AG08395 (cell line): ENCODE measurements around the gene EPHB1.
"Not testable (repeated sequence)": the region's sequence is repeated elsewhere in the genome, so short reads cannot be mapped to it uniquely, and the experiment has no call there.

Experiments
- DNase-seq: peaks from one replicate; pipeline ENCODE4 v3.0.0; 2012; ENCODE audit warnings: mixed read lengths, low spot score

Gene EPHB1

DNA sequence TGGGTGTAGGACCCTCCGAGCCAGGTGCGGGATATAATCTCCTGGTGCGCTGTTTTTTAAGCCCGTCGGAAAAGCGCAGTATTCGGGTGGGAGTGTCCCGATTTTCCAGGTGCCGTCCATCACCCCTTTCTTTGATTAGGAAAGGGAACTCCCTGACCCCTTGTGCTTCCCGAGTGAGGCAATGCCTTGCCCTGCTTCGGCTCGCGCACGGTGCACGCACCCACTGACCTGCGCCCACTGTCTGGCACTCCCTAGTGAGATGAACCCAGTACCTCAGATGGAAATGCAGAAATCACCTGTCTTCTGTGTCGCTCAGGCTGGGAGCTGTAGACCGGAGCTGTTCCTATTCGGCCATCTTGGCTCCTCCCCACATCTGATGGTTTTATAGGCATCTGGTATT, 210.6 kb downstream of the EPHB1 start:
- DNase-seq, result not testable (repeated sequence)

DNA sequence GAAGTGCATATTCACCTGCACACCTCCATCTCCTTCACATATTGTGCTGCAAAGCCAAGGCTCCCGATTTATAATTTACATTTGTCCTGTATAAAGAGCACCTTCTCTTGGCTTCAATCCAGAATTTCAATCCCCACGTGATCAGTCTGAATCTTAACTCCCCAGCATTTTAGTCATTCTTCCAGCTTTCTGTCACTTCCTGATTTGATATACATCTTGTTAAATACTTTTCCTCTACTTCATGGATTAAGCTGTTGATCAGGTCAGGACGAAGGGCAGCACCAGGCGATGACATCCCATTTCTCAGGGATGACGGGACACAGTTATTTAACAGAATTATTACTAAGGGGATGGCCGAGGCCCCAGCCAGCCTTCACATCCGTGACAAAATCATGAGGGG, 212.5 kb downstream of the EPHB1 start:
- no peak for DNase-seq

DNA sequence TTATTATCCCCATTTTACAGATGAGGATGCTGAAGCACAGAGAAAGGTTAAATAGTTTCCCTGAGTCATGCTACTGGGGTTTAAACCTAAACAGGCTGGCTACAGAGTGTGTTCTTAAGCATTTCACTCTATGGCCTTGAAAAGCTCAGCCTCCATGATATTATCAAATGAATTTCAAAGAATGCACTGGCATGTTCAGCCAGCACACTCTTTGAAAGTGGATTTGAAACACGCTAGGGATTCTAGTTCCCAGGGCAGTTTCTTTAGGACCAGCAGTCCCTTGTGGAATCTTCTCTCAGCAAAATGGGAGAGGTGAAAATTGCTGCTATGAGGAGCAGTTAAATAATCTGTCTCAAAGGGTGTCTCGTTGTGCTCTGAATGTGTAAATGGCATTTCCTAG, 213.3 kb downstream of the EPHB1 start:
- no peak for DNase-seq

DNA sequence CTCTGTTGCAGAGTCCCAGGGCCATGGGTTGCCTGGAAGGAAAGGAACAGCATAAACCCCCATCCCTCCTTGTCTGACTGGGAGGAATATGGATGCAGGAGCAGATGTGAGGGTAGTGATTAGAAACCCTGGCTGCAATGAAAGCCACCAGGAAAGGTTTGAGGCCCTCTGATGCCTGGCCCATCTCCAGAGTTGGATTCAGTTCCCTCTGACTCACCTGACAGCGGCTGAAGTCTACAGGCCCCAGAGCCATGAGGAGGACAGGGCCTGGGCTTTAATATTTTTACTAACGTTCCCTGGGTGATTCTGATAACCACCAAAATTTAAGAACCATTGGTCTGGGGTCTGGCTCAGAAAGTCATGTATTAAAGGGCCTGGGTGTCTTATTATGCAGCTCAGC, 214.0 kb downstream of the EPHB1 start:
- DNase-seq, result no peak

DNA sequence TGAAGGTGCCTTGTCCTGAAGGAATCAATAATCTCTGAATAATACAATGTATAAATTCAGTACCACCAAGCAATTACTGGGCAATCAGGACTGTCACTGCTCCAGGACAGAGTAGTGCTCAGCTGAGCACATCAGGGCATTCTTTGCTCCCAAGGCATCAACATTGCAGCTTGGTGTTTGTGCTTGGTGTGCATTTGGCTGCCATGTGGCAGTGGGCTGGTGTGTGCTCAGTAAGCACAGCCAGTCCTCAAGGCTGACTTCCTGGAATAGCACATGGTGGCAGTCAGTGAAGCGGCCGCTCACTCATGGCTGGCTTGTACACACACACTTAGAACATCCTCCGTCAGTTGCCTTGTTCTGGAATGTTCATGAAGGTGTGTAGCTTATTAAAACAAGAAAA, 217.0 kb downstream of the EPHB1 start:
- no peak for DNase-seq

DNA sequence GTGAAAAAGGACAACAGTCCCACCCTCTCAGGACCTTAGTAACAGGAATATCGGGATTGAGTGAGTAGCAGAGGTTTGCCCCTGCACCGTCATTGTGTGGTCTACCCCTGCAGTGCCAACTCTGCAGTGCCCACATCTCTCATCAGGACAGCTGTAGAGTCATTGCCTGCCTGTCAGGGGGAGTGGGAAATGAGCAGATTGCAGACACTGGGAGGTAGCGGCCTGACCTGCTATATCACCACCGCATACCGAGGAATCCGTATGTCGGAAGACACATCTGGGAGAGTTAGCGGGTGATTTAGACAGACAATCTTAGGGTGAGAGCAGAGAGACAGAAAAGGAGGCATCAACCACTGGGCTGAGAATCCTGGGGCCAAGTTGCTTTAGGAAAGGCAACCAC, 218.1 kb downstream of the EPHB1 start:
- DNase-seq, result no peak

DNA sequence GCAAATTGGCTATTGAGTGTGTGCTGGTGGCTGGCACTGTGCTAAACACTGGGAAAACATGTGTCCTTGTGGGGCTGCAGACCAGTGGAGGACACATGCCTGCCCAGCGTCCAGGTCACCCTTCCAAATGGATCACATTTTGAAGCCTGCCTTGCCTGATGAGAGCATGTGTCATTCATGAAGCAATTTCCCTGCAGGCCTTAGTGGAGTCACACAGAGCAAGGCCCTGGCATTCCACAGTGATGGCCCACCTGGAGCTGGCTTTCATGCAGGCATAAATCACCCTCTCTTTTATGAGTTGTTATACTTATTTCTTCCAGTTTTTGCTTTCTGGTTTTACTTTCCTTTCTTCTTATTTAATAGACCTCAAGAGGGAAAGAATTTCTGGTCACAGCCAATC, 219.5 kb downstream of the EPHB1 start:
- no peak for DNase-seq

DNA sequence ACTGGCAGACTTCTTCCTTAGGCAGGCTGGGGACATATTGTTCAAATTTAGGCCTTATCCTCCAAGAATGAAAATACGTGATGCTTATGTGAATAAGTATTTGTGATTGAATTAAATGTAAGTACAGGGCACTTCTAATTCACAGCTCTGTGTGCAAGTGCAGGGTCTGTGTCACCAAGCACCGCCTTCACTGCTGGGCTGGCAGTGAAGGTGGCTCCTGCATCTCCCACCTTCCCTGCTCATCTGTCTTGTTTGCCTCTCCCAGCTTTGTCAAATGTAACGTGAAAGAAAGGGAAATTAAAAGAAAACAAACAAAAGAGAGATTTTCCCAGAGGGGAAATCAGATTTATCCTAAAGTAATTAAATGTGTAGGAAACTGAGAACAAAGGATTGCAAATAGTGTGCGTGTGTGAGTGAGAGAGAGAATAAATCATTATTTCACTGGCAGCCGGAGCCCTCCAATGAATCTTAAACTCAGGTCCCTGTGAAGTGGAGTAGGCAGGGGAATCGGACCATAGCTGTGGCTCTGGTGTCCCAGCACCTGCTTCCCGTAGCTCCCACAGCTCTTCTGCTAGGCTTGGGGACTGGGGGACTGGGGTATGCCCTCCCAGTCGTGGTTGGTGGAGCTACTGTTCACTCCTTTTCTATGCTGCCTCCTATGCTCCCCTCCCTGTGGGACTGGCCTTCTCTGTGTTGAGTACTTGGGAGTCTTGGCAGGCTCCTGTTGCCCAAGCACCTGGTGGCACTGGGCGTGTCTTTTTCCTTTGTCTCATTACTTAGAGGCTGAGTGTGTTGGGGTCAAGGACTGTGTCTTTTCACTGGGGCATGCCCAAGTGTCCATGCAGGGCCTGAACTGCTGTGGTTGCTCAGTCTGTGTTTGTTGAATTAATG, 222.2 kb downstream of the EPHB1 start:
- DNase-seq, result no peak

DNA sequence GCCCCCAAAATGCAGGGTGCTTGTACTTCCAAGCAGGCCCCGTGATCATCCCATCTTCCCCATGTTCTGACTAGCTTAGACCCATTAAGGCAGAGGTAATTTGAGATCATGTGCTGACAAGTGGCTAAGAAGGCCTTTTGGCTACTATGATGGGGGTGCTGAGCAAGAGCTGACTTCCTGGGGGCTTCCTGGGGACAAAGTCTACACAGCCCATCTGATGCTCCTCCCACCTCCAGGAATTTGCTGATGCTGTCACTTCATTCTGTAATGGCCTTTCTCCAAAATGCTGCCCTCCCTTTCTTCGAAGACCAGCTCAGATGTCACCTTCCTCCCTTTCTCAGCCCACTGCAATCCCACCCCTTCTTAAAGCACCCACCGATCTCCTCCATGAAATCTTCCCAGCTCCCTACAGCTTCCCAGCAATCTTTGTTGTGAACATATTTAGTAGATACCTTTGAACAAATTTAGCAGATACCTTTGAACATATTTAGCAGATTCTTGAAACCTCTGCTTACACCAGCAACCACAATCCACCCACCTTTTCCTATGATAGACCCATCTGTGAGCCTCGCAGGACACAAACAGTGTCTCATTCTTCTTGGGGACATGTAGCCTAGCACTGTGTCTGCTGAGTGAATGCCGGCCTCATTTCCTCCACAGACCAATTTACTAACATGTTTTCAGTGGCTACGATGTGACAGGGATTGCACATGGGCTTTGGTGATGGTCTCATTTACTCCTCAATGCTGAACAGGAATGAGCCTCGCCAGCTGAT, 223.3 kb downstream of the EPHB1 start:
- DNase-seq, result no peak

DNA sequence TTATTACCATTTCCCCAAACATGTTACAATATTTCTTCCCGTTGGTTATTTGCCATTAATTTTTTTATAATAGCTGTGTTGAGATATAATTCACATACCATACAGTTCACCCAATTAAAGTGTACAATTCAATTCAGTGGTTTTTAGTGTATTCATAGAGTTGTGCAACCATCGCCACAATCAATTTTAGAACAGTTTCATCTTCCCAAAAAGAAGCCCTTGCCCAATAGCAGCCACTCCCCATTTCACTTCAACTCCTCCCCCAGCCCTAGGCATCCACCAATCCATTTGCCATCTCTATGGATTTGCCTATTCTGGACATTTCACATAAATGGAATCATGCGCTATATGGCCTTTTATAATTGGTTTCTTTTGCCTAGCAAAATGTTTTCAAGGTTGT, 225.1 kb downstream of the EPHB1 start:
- no peak for DNase-seq

DNA sequence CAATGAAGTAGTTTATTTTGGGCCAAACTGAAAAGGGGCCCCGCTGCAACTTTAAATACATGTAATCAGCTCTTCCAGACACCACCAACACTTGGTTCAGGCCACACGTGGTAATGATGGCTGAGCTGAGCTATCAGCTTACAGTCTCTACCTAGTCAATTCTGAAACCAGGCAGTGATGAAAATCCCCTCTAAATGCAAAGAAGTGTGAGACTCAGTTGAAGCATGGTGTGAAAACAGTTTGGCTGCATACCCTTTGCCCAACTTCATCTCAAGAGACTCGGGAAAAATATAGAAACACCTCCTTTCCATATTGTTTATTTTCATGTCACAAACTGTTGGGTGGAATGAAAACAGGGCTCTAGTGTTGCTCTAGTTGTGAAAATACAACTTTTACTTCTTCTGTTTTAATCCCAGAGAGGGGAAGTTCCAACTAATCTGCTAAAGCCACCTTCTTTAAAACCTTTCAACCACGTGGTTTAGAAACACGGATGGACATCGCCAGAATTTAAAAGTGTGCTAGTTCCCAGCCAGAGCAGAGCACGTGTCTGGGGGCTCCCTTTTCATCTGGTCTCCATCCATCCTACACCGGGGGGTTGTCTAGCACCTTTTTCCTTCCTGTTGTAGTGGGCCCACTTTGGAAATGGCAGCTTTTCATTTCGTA, 229.1 kb downstream of the EPHB1 start:
- DNase-seq, result no peak

DNA sequence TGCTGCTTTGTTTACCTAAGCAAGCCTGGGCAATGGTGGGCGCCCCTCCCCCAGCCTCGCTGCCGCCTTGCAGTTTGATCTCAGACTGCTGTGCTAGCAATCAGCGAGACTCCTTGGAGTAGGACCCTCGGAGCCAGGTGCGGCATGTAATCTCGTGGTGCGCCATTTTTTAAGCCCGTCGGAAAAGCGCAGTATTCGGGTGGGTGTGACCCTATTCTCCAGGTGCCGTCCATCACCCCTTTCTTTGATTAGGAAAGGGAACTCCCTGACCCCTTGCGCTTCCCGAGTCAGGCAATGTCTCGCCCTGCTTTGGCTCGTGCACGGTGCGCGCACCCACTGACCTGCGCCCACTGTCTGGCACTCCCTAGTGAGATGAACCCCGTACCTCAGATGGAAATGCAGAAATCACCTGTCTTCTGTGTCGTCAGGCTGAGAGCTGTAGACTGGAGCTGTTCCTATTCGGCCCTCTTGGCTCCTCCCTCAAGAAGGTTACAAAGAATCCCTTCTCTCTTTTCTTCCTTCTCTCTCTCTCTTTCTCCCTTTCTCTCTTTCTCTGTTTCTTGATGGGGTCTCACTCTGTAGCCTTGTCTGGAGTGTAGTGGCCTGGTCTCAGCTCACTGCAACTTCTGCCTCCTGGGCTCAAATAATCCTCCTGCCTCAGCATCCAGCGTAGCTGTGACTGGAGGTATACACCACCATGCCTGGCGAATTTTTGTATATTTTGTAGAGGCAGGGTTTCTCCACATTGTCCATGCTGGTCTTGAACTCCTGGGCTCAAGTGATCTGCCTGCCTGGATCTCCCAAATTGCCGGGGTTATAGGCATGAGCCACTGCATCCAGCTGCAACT, 235.9 kb downstream of the EPHB1 start:
- DNase-seq, result not testable (repeated sequence)

DNA sequence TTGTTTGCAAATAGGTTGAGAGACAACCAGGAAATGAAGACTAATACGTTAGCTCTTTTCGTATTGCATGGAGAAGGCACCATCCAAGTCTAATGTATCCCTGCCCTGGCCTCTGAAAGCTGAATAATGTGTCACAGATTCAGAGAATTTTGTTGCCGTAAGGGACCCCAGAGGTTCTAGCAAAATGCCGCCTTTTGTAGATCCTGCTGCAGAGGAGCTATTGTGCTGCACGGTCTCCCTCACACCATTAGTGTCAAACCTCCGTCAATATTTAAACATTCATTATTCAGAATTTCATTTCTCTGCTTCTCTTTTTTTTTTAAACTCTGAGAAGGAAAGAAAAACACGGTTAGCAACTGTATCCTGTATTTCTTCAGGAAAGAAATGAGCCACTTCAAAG, 238.7 kb downstream of the EPHB1 start:
- DNase-seq, result no peak

DNA sequence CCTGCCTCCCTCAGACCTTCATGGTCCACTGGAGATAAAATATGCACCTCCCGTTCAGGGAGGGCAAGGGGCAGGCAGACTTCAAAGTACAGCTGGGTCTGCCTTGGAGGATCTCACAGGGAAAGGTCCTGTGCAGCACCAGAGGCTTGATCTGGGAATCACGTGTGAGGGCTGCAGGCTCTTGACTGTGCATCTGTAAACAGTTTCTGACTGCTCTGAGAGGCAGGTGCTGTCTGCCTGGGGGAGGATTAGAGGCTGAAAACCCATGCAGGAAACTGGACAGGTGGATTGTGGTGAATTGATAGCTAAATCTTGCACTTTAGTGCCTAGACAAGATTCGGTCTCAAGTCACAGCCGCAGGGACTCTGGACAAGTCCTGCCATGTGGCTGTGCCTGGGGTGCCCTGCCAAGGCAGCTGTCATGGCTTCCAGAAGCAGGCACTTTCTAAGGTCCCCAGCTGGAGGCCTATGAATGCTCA, 239.3 kb downstream of the EPHB1 start:
- DNase-seq, result no peak

DNA sequence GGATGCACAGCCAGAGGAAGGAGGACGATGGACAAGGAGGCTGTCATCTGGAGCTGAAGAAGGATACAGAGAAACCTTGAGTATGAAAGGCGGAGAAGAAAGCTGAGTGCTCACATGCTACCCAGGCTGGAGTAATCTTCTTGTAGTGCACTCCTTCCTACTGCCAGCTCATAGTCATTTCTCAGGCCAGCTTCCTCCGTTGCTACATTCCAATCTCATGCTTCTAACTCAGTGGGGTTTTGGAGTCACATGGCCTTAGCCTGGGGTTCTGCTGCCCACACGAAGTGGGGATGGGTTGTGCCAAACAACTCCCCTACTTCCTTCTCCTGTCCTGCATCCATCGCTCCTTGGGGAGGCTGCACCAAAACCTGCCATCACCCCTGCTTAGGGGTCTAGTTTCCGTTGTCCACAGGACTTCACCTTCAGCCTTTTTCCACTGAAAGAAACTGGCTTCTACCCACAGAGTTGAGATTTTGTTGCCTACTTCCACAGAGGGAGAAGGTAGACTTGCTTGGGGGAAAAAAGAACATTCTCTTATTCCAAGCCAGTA, 239.9 kb downstream of the EPHB1 start:
- peak; percentile 52 for DNase-seq

DNA sequence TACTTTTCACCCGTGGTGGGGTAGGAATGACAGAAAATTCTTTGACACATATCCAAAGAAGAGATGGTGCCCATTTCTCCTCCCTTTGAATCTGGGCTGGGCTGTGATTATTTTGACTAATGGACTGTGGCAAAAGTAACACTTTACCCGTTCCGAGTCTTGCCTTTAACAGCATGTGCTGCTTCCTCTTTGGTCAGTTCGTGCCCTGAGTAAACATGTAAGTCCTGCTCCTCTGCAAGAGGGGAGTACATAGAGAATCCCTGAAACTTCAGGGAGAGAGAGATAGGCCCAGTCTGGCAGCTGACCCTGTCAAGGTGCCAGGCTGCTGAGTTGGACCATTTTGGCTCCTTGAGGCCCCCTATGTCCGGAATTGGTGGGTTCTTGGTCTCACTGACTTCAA, 243.1 kb downstream of the EPHB1 start:
- no peak for DNase-seq

DNA sequence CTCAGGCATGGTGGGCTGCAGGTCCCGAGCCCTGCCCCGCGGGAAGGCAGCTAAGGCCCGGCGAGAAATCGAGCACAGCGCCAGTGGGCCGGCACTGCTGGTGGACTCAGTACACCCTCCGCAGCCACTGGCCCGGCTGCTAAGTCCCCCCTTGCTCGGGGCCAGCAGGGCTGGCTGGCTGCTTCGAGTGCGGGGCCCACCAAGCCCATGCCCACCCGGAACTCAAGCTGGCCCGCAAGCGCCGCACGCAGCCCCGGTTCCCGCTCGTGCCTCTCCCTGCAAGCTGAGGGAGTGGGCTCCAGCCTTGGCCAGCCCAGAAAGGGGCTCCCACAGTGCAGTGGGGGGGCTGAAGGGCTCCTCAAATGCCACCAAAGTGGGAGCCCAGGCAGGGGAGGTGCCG, 244.5 kb downstream of the EPHB1 start:
- DNase-seq, result not testable (repeated sequence)

DNA sequence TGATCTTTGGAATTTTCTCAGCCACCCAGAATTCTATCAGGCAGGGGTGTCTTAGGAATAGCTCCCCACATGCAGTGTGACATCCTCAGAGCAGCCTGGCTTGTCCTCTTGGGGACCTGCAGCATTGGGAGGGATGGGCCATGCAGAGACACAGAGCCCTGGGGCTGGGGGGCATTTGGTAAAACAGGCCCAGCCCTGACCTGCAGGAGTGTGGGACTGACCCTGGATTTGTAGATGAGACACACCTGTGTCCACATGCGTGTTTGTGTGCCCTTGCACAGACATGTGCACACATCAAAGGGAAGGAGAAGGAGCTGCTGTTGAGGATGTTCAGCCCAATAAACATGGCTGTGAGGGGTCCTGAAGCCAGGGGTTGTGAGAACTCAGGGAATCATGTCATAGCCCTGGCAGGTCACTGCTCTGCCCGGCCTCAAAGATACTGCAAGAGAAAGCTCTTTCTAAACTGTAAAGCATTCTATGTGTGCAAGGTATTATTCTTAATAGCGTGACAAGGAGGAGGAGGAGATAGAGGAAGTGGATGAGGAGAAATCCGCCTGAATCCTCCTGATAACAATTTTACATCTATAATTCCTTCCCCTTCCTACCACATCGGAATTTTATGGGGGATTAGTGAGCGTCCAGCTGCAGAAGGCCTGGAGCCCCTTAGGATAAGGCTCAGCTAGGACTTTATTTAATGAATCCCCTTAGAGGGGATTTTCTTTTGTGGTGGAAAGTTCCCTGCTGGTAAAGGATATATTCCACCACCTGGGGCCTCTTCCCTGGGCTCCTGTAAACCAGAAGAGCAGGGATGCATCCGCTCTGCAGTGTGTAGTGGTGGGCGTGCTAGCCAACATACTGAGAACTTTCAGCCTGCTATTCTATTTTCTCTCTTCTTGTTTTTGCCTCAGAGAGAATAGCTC, 245.5 kb downstream of the EPHB1 start:
- DNase-seq, result no peak

DNA sequence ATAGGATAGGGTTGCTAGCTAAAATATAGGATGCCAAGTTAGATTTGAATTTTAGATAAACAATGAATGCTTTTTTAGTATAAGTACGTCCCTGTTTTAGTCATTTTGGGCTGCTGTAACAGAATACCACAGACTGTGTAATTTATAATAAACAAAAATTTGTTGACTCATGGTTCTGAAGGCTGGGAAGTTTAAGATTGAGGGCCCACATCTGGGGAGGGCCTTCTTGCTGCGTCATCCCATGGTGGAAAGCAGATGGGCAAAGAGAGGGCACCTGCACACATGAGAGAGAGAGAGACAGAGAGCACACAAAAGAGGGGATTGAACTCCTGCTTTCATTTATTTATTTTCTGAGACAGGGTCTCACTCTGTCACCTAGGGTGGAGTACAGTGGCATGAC, 246.5 kb downstream of the EPHB1 start:
- DNase-seq, result no peak

DNA sequence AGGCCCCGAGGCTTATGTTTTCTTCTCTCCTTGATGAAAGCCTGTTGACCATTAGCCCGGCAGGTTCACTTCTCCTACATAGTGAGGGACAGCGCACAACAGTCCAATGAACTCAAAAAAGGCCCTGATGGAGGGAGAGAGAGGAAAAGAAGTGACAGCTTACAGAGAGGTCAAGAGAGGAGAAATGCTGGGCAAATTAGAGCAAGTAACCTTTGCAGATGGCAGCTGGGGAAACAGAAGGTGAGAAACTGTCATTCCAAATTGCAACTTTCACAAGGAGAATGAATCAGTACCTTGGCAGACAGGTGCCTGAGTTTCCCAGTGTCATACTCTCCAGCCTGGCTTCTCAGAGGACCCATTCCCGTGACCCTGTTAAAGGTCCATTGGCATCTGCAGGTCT, 252.0 kb downstream of the EPHB1 start:
- no peak for DNase-seq
